ENCODE results near the gene MIF.
"Not testable (repeated sequence)": the region's sequence is repeated elsewhere in the genome, so short reads cannot be mapped to it uniquely, and the experiment has no call there.

The MIF gene

GRCh38 chr22:23893945-23894709, at the start of gene MIF:
TSS of gene MIF (plus strand) at chr22:23894383. CDS start at chr22:23894475, 92 bp downstream.
- FAIRE-seq (peak; percentile 98), DNase-seq (ENCODE audit: low spot score) (peak; percentile 100)

- DNase-seq (ENCODE audit: low spot score) (no peak), FAIRE-seq (peak; percentile 68)
Observed at GRCh38 chr22:23844739-23845202, 49.4 kb upstream of the MIF start.

- DNase-seq (ENCODE audit: low spot score) (no peak), FAIRE-seq (peak; percentile 37)
Observed at GRCh38 chr22:23845265-23846080, 48.7 kb upstream of the MIF start.

- DNase-seq (ENCODE audit: low spot score) (no peak), FAIRE-seq (no peak)
Observed at GRCh38 chr22:23846081-23846469, 48.1 kb upstream of the MIF start.

- DNase-seq (ENCODE audit: low spot score) (no peak), FAIRE-seq (no peak)
Observed at GRCh38 chr22:23847310-23847920, 46.8 kb upstream of the MIF start.

- FAIRE-seq (peak; percentile 73), DNase-seq (ENCODE audit: low spot score) (no peak)
Observed at GRCh38 chr22:23847991-23848864, 46.0 kb upstream of the MIF start.

- DNase-seq (ENCODE audit: low spot score) (peak; percentile 98), FAIRE-seq (peak; percentile 74)
Observed at GRCh38 chr22:23849009-23850006, 44.9 kb upstream of the MIF start.

- FAIRE-seq (no peak), DNase-seq (ENCODE audit: low spot score) (no peak)
Observed at GRCh38 chr22:23850136-23850611, 44.0 kb upstream of the MIF start.

- no peak for DNase-seq (ENCODE audit: low spot score)
- FAIRE-seq = no peak
Observed at GRCh38 chr22:23856721-23857605, 37.2 kb upstream of the MIF start.

GRCh38 chr22:23857606-23858483, 36.3 kb upstream of the MIF start, which contains the start of gene SLC2A11:
TSS of gene SLC2A11 (plus strand) at chr22:23857875. CDS start at chr22:23858000, 125 bp downstream.
- DNase-seq (ENCODE audit: low spot score) (peak; percentile 100), FAIRE-seq (peak; percentile 99)

- FAIRE-seq (no peak), DNase-seq (ENCODE audit: low spot score) (no peak)
Observed at GRCh38 chr22:23858484-23858815, 35.7 kb upstream of the MIF start.

GRCh38 chr22:23859201-23859600, 35.0 kb upstream of the MIF start:
- DNase-seq (ENCODE audit: low spot score) = no peak
- no peak for FAIRE-seq

- FAIRE-seq; DNase-seq (ENCODE audit: low spot score): not testable (repeated sequence)
Observed at GRCh38 chr22:23860187-23860586, 34.0 kb upstream of the MIF start.

- peak; percentile 79 for DNase-seq (ENCODE audit: low spot score)
- peak; percentile 83 for FAIRE-seq
Observed at GRCh38 chr22:23862103-23862502, 32.1 kb upstream of the MIF start.

GRCh38 chr22:23864499-23865154, 29.6 kb upstream of the MIF start:
- not testable (repeated sequence) for DNase-seq (ENCODE audit: low spot score); FAIRE-seq

- FAIRE-seq (no peak), DNase-seq (ENCODE audit: low spot score) (no peak)
Observed at GRCh38 chr22:23868580-23868979, 25.6 kb upstream of the MIF start.

- FAIRE-seq = peak; percentile 59
- no peak for DNase-seq (ENCODE audit: low spot score)
Observed at GRCh38 chr22:23874871-23875270, 19.3 kb upstream of the MIF start.

Measured in urothelium cell line (cell line).